KMS-11 (cell line): Measurements from ENCODE around the gene NFIC.
"Not testable (repeated sequence)": the region's sequence is repeated elsewhere in the genome, so short reads cannot be mapped to it uniquely, and the experiment has no call there.

Experiments
- H2AFZ ChIP-seq: fragments of 200-600 bp; sonication (generic); 2 replicates; pipeline ENCODE4 v1.6.1; 2016; ENCODE audit warnings: antibody characterized with exemption, mixed run types, low read depth
- H3K27ac ChIP-seq: fragments of 200-600 bp; sonication (generic); 2 replicates; pipeline ENCODE4 v1.6.1; 2016; ENCODE audit warnings: mild to moderate bottlenecking, mixed run types
- H3K27me3 ChIP-seq: fragments of 200-600 bp; sonication (generic); 2 replicates; pipeline ENCODE4 v1.6.1; 2017; ENCODE audit warnings: mild to moderate bottlenecking, low read depth, mixed run types, moderate library complexity; ENCODE audit not compliant: insufficient read depth
- H3K36me3 ChIP-seq: fragments of 200-600 bp; sonication (generic); 2 replicates; pipeline ENCODE4 v1.6.1; 2017; ENCODE audit warnings: mild to moderate bottlenecking, mixed run types; ENCODE audit not compliant: insufficient read depth
- H3K4me1 ChIP-seq: fragments of 200-600 bp; sonication (generic); 2 replicates; pipeline ENCODE4 v1.6.1; 2016; ENCODE audit warnings: mild to moderate bottlenecking, low read depth, mixed run types; ENCODE audit not compliant: poor library complexity, severe bottlenecking
- H3K4me2 ChIP-seq: fragments of 200-600 bp; sonication (generic); 2 replicates; pipeline ENCODE4 v1.7.0; 2016; ENCODE audit warnings: mild to moderate bottlenecking, mixed run types
- H3K4me3 ChIP-seq: fragments of 200-600 bp; sonication (generic); IDR thresholded peaks from 2 replicates; pipeline ENCODE4 v1.6.1; 2017; ENCODE audit warnings: low read depth, low read length, mixed read lengths; ENCODE audit not compliant: insufficient read depth
- H3K79me2 ChIP-seq: fragments of 200-600 bp; sonication (generic); 2 replicates; pipeline ENCODE4 v1.6.1; 2016; ENCODE audit warnings: low read depth, mixed run types; ENCODE audit not compliant: insufficient read depth
- H3K9ac ChIP-seq: fragments of 200-600 bp; sonication (generic); 2 replicates; pipeline ENCODE4 v1.6.1; 2016; ENCODE audit warnings: mild to moderate bottlenecking, mixed run types
- H4K20me1 ChIP-seq: fragments of 200-600 bp; sonication (generic); 2 replicates; pipeline ENCODE4 v1.6.1; 2016; ENCODE audit warnings: mild to moderate bottlenecking, mixed run types; ENCODE audit not compliant: insufficient read depth
- CTCF ChIP-seq: fragments of 200-600 bp; sonication (generic); conservative IDR thresholded peaks from 2 replicates; pipeline ENCODE4 v1.6.1; 2017; ENCODE audit warnings: low read depth, mild to moderate bottlenecking, antibody characterized with exemption, low read length, moderate library complexity, mixed read lengths

NFIC gene

GRCh38 chr19:3443840-3444694 lies 77.7 kb downstream of the NFIC start:
- Histone ChIP-seq H4K20me1 (no peaks in the 10 kb centered on the region), H3K27ac (no peak overlapping the region), H3K27me3 (no peaks in the 10 kb centered on the region), H2AFZ (no peak overlapping the region), H3K9ac (no peak overlapping the region), H3K4me1 (no peaks in the 10 kb centered on the region), H3K36me3 (no peaks in the 10 kb centered on the region), H3K4me2 (no peak overlapping the region), H3K79me2 (no peaks in the 10 kb centered on the region), H3K4me3 (no peak overlapping the region)
- no peak for TF ChIP-seq CTCF

- Histone ChIP-seq H3K36me3 (no peaks in the 10 kb centered on the region), H2AFZ (no peak overlapping the region), H3K9ac (no peak overlapping the region)
Measured at GRCh38 chr19:3444695-3445234, 78.4 kb downstream of the NFIC start.

GRCh38 chr19:3446657-3447056 lies 80.3 kb downstream of the NFIC start:
- not testable (repeated sequence) for H3K27ac ChIP-seq, H3K4me3 ChIP-seq, H3K9ac ChIP-seq, H3K4me1 ChIP-seq, H2AFZ ChIP-seq, H3K36me3 ChIP-seq, H4K20me1 ChIP-seq, H3K4me2 ChIP-seq, H3K27me3 ChIP-seq, H3K79me2 ChIP-seq

More at GRCh38 chr19:3444695-3445234, 78.4 kb downstream of the NFIC start:
- Histone ChIP-seq H3K4me2 (no peak overlapping the region), H3K79me2 (no peaks in the 10 kb centered on the region), H4K20me1 (no peaks in the 10 kb centered on the region), H3K4me1 (no peaks in the 10 kb centered on the region), H3K27ac (no peak overlapping the region), H3K4me3 (no peak overlapping the region), H3K27me3 (no peaks in the 10 kb centered on the region)
- no peak for TF ChIP-seq CTCF

GRCh38 chr19:3448616-3449334 lies 82.4 kb downstream of the NFIC start:
- no peak for TF ChIP-seq CTCF
- Histone ChIP-seq H3K79me2 (no peaks in the 10 kb centered on the region), H3K4me1 (peaks cover 10% of the 10 kb centered on the region), H2AFZ (no peak overlapping the region), H3K9ac (no peak overlapping the region), H3K36me3 (no peaks in the 10 kb centered on the region), H3K4me2 (no peak overlapping the region), H3K4me3 (no peak overlapping the region), H3K27ac (no peak overlapping the region), H4K20me1 (no peaks in the 10 kb centered on the region), H3K27me3 (no peaks in the 10 kb centered on the region)
